ENCODE results near the gene SETD5. TPM values are rescaled to one million over a fixed set of nuclear protein-coding genes. Genes with fewer than 3 reads are reported as not detected.

The SETD5 gene
- polyA plus RNA-seq, 1 donor (not counting 4 experiments of a cell fraction or from before 2014, with no cell fraction given) = 37.8 TPM

DNA sequence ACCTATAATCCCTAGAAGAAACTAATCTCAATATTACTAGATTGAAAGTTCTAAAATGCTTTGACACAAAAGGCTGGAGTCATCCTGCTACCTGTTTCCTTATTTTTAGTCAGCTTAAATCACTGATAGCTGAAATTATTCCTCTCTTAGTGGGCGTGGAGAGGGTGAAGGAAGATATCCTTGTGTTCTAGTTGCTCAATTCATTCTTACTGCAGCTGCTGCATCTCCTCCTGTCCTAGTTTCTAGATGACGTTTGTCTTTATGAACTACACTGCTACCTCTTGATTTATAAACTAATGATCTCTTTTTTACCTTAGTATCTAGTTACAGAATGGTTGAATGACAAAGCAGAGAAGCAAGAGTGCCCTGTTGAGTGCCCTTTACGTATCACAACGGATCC is 50.7 kb downstream of the SETD5 start:
- no peak for FAIRE-seq
- H3K4me3 ChIP-seq (ENCODE audit: control insufficient read depth in 2 of 3, extremely low read depth in 1 of 3, insufficient read depth in 2 of 3, low read depth in 1 of 3, low read length in 3 of 3) = no peak overlapping the region
- TF ChIP-seq, protein P1, sequence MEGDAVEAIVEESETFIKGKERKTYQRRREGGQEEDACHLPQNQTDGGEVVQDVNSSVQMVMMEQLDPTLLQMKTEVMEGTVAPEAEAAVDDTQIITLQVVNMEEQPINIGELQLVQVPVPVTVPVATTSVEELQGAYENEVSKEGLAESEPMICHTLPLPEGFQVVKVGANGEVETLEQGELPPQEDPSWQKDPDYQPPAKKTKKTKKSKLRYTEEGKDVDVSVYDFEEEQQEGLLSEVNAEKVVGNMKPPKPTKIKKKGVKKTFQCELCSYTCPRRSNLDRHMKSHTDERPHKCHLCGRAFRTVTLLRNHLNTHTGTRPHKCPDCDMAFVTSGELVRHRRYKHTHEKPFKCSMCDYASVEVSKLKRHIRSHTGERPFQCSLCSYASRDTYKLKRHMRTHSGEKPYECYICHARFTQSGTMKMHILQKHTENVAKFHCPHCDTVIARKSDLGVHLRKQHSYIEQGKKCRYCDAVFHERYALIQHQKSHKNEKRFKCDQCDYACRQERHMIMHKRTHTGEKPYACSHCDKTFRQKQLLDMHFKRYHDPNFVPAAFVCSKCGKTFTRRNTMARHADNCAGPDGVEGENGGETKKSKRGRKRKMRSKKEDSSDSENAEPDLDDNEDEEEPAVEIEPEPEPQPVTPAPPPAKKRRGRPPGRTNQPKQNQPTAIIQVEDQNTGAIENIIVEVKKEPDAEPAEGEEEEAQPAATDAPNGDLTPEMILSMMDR (optimal IDR thresholded peaks at IDR 0.05 in 1 of 3, IDR thresholded peaks at IDR 0.05 in 1 of 3, conservative IDR thresholded peaks at IDR 0.05 in 1 of 3; ENCODE audit: extremely low read depth in 1 of 3, insufficient read depth in 2 of 3, low read length in 3 of 3) = no peak
- TF ChIP-seq EZH2 (IDR thresholded peaks at IDR 0.05; ENCODE audit: low read length) = no peak
- H3K9ac ChIP-seq (ENCODE audit: control insufficient read depth, extremely low read depth, insufficient read depth, low read length) = no peak overlapping the region
- no peaks in the 10 kb centered on the region for H3K9me3 ChIP-seq (ENCODE audit: control insufficient read depth, low read depth, low read length)
- peaks cover 23% of the 10 kb centered on the region for H3K79me2 ChIP-seq (ENCODE audit: control insufficient read depth, insufficient read depth, low read length)
- H3K4me2 ChIP-seq (ENCODE audit: control insufficient read depth, extremely low read depth, insufficient read depth, low read depth, low read length) = no peak overlapping the region
- H3K36me3 ChIP-seq (ENCODE audit: control insufficient read depth in 2 of 2, extremely low read depth in 1 of 2, insufficient read depth in 2 of 2, low read length in 2 of 2) = peaks cover 33 to 39% of the 10 kb centered on the region in 2 experiments
- DNase-seq (ENCODE audit: low read depth, low spot score) = no peak
- no peak overlapping the region for H3K27ac ChIP-seq (ENCODE audit: control insufficient read depth, insufficient read depth, low read length)
- H3K9me1 ChIP-seq (ENCODE audit: control insufficient read depth, extremely low read depth, insufficient read depth, low read length) = peaks cover 2% of the 10 kb centered on the region
- H2AFZ ChIP-seq (ENCODE audit: control insufficient read depth, low read length) = no peak overlapping the region
- dilution Hi-C loops (cut with MboI; ENCODE audit: extremely low pct_ligation_motif_present, low sequenced_read_pairs) = no loop called here
- H3K4me1 ChIP-seq (ENCODE audit: control insufficient read depth, extremely low read depth, insufficient read depth, low read length) = no peaks in the 10 kb centered on the region
- no peaks in the 10 kb centered on the region for H3K27me3 ChIP-seq (ENCODE audit: control insufficient read depth, extremely low read depth, insufficient read depth, low read length)
- no peaks in the 10 kb centered on the region for H4K20me1 ChIP-seq (ENCODE audit: control insufficient read depth, extremely low read depth, insufficient read depth, low read length)

DNA sequence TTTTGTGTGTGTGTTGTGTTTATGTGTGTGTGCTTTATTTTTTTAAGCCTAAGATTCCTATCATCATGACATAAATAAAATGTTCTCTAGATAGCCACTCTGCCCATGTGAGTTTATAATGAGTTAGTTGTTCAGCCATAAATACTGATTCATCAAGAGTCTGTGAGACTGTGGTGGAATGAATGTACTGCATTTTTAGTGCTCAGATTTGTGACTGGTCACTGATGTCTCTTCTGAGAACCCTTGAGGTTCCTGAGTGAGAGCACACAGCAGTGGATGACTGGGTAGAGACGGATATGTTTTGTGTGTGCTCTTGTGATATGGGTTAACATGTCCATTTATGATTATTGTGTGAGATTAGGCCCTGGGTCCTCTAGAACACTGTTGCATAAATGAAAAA is 51.2 kb downstream of the SETD5 start:
- Histone ChIP-seq H3K4me2 (ENCODE audit: control insufficient read depth, extremely low read depth, insufficient read depth, low read depth, low read length) (no peak overlapping the region), H3K36me3 (ENCODE audit: control insufficient read depth in 2 of 2, extremely low read depth in 1 of 2, insufficient read depth in 2 of 2, low read length in 2 of 2) (peaks cover 32 to 41% of the 10 kb centered on the region in 2 experiments), H3K9me3 (ENCODE audit: control insufficient read depth, low read depth, low read length) (no peaks in the 10 kb centered on the region), H3K9ac (ENCODE audit: control insufficient read depth, extremely low read depth, insufficient read depth, low read length) (no peak overlapping the region), H3K27me3 (ENCODE audit: control insufficient read depth, extremely low read depth, insufficient read depth, low read length) (no peaks in the 10 kb centered on the region), H3K4me1 (ENCODE audit: control insufficient read depth, extremely low read depth, insufficient read depth, low read length) (no peaks in the 10 kb centered on the region), H3K27ac (ENCODE audit: control insufficient read depth, insufficient read depth, low read length) (no peak overlapping the region), H2AFZ (ENCODE audit: control insufficient read depth, low read length) (no peak overlapping the region), H3K9me1 (ENCODE audit: control insufficient read depth, extremely low read depth, insufficient read depth, low read length) (peaks cover 2% of the 10 kb centered on the region), H3K79me2 (ENCODE audit: control insufficient read depth, insufficient read depth, low read length) (peaks cover 20% of the 10 kb centered on the region), H3K4me3 (ENCODE audit: control insufficient read depth in 2 of 3, extremely low read depth in 1 of 3, insufficient read depth in 2 of 3, low read depth in 1 of 3, low read length in 3 of 3) (no peak overlapping the region), H4K20me1 (ENCODE audit: control insufficient read depth, extremely low read depth, insufficient read depth, low read length) (no peaks in the 10 kb centered on the region)
- TF ChIP-seq EZH2 (IDR thresholded peaks at IDR 0.05; ENCODE audit: low read length) = no peak
- TF ChIP-seq, protein P1 (optimal IDR thresholded peaks at IDR 0.05 in 1 of 3, IDR thresholded peaks at IDR 0.05 in 1 of 3, conservative IDR thresholded peaks at IDR 0.05 in 1 of 3; ENCODE audit: extremely low read depth in 1 of 3, insufficient read depth in 2 of 3, low read length in 3 of 3) = no peak
- FAIRE-seq = no peak
- no peak for DNase-seq (ENCODE audit: low read depth, low spot score)
- dilution Hi-C loops (cut with MboI; ENCODE audit: extremely low pct_ligation_motif_present, low sequenced_read_pairs) = no loop called here
